LNCaP clone FGC (cell line): Measurements from ENCODE around the gene ZCCHC14.

ENCODE experiments used
- DNase-seq: peaks from one replicate; pipeline ENCODE4 v3.0.0-alpha.2; 2011; ENCODE audit warnings: low read depth
- H3K4me3 ChIP-seq: 2 replicates; pipeline ENCODE4 v1.5.1; 2011; ENCODE audit warnings: mild to moderate bottlenecking, low read depth, low read length, control low read depth
- CTCF ChIP-seq: IDR thresholded peaks from 2 replicates; pipeline ENCODE4 v1.5.1; 2012; ENCODE audit warnings: mild to moderate bottlenecking; ENCODE audit not compliant: control insufficient read depth, insufficient read depth; ENCODE audit errors: extremely low read depth

Gene ZCCHC14

GRCh38 chr16:87421003-87421912 is 71.6 kb downstream of the ZCCHC14 start:
- TF ChIP-seq CTCF, result no peak
- no peak overlapping the region for H3K4me3 ChIP-seq
- no peak for DNase-seq

GRCh38 chr16:87420026-87421002 is 72.5 kb downstream of the ZCCHC14 start:
- no peak for DNase-seq
- 0 out of 2 replicates have a peak, but pooled peaks have one; percentile 13 for TF ChIP-seq CTCF
- no peak overlapping the region for H3K4me3 ChIP-seq

GRCh38 chr16:87418644-87419043 is 74.2 kb downstream of the ZCCHC14 start:
- no peak overlapping the region for H3K4me3 ChIP-seq
- TF ChIP-seq CTCF, result no peak
- peak; percentile 96 for DNase-seq

- TF ChIP-seq CTCF, result no peak
- DNase-seq, result no peak
- H3K4me3 ChIP-seq, result no peak overlapping the region
These were observed 74.6 kb downstream of the ZCCHC14 start for GRCh38 chr16:87418216-87418615.

- TF ChIP-seq CTCF, result no peak
- no peak for DNase-seq
These were observed 75.3 kb downstream of the ZCCHC14 start for GRCh38 chr16:87417528-87417910.

GRCh38 chr16:87416826-87417527 is 75.8 kb downstream of the ZCCHC14 start:
- TF ChIP-seq CTCF, result peak; percentile 49
- no peak overlapping the region for H3K4me3 ChIP-seq
- no peak for DNase-seq

More at GRCh38 chr16:87417528-87417910, 75.3 kb downstream of the ZCCHC14 start:
- no peak overlapping the region for H3K4me3 ChIP-seq
